K562 (cell line): Measurements from ENCODE around the gene USP14. TPM values are rescaled to one million over a fixed set of nuclear protein-coding genes. Genes with fewer than 3 reads are reported as not detected.

Source experiments
- ATF1 ChIP-seq, 2 experiments: fragments of 450-650 bp in 1 of 2; IDR thresholded peaks; 2 replicates each; pipeline ENCODE4 v1.6.1; 2016; ENCODE audit warnings: missing compliant biosample characterization in 1 of 2, missing genetic modification characterization in 1 of 2
- HIVEP1 ChIP-seq: fragments of 250-450 bp; sonication (Bioruptor Pico); IDR thresholded peaks from 2 replicates; pipeline ENCODE4 v1.4.0; 2020; ENCODE audit warnings: mild to moderate bottlenecking
- PRPF4 ChIP-seq: fragments of 200-400 bp; formaldehyde crosslinking; IDR thresholded peaks from one replicate; pipeline ENCODE4 v1.6.1; 2017; ENCODE audit warnings: low read length, low read depth, mild to moderate bottlenecking; ENCODE audit not compliant: insufficient read depth, poor library complexity, severe bottlenecking
- RBM22 ChIP-seq: fragments of 200-400 bp; formaldehyde crosslinking; IDR thresholded peaks from 2 replicates; pipeline ENCODE4 v1.6.1; 2018; ENCODE audit warnings: low read length, low read depth; ENCODE audit not compliant: poor library complexity, severe bottlenecking
- SREBF1 ChIP-seq: fragments of 150-350 bp; IDR thresholded peaks from 2 replicates; pipeline ENCODE4 v1.6.1; 2014; ENCODE audit warnings: antibody characterized with exemption, low read depth, low read length, borderline replicate concordance
- SRSF3 ChIP-seq: fragments of 200-400 bp; formaldehyde crosslinking; IDR thresholded peaks from 2 replicates; pipeline ENCODE4 v1.6.1; 2016; ENCODE audit warnings: mild to moderate bottlenecking, low read length, moderate library complexity; ENCODE audit not compliant: insufficient read depth
- ZNF232 ChIP-seq: sonication (generic); formaldehyde crosslinking; IDR thresholded peaks from 2 replicates; pipeline ENCODE4 v1.8.0; 2022; ENCODE audit warnings: mild to moderate bottlenecking, missing genetic modification reagents
- polyA plus RNA-seq, 8 experiments: library from polyadenylated mRNA; depleted of rRNA in 4 of 8; stranded (reverse) in 5 of 8; unstranded in 3 of 8; fragments of >200 nt; fragmentation: Nextera tagmentation in 2 of 8; fragmentation: Illumina TruSeq in 1 of 8; extraction: Ambion mirVana in 2 of 8; extraction: Trizol in 1 of 8; gene quantifications; 2 replicates each; pipeline versions ENCODE4 v1.2.1 to v1.2.3, GENCODE V29; 2011 to 2014; ENCODE audit warnings: inconsistent platforms in 1 of 8, missing spikeins in 1 of 8
- total RNA-seq, 7 experiments: library from RNA; depleted of rRNA in 6 of 7; stranded (reverse); fragments of >200 nt in 6 of 7; fragmentation: Illumina TruSeq in 2 of 7; extraction: Trizol in 2 of 7; gene quantifications; 2 replicates each; pipeline versions ENCODE4 v1.2.1 to v1.2.3, GENCODE V29; 2011 to 2021; ENCODE audit warnings: low replicate concordance in 1 of 7
- TF ChIP-seq, protein P1 (sequence below): fragments of 450-650 bp; IDR thresholded peaks from 2 replicates; pipeline ENCODE4 v1.6.1; 2017; ENCODE audit warnings: mild to moderate bottlenecking, moderate library complexity
- TF ChIP-seq, protein P2 (sequence below): fragments of 250-450 bp; sonication (Bioruptor Pico); IDR thresholded peaks from 2 replicates; pipeline ENCODE4 v1.9.0; 2021; ENCODE audit warnings: mild to moderate bottlenecking, inconsistent platforms
- TF ChIP-seq, protein P3 (sequence below): fragments of 450-650 bp; IDR thresholded peaks from 2 replicates; pipeline ENCODE4 v1.6.1; 2016; ENCODE audit warnings: borderline replicate concordance
- TF ChIP-seq, protein P4 (sequence below): sonication (generic); formaldehyde crosslinking; IDR thresholded peaks from 2 replicates; pipeline ENCODE4 v1.8.0; 2022; ENCODE audit warnings: missing genetic modification reagents, mild to moderate bottlenecking, borderline replicate concordance
- TF ChIP-seq, protein P5 (sequence below): sonication (generic); IDR thresholded peaks from 2 replicates; pipeline ENCODE4 v1.6.1; 2016

Gene USP14
- total and polyA plus RNA-seq, 9 of the 15 experiments (the other 6 are each of a cell fraction or from before 2014, with no cell fraction given), result 18.7 to 129 (median 40.3) TPM

DNA sequence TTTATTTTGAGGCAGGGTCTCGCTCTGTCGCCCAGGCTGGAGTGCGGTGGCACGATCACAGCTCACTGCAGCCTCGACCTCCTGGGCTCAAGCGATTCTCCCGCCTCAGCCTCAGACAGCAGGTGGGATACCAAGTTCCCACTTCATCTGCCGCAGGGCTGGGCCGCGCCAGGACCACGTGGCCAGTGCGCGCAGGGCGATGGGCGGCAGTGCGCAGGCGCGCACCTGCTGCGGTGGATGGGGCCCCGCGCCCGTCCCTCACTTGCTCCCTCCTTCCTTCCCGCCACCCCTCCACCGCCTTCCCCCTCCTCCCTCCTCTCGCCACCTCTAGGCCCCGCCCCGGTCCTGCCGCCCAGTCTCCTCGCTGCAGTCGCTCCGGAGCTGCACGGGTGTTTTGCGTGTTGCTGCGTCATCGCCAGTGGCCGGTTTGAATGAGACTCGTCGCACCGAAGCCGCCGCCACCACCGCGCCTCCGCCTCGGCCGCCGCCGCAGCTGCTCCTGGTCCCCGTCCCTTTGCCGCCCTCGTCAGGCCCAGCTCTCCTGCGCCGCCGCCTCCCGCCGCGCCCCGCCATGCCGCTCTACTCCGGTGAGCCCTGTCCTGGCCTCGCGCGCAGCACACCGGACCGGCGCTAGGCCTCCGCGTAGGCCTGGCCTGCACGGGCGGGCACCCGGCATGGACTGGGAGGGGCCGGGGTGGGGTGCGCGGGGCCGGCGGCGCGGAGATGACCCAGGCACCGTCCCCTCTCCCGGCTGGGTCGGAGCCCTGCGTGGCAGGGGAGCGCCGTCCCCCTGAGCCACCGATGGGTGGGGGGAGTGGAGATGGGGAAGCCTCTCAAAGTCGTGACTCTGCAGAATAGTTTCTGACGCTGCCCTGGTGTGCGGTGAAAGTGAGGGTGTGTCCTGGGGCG, at the start of gene USP14 (continued):
- TF ChIP-seq, protein P1, sequence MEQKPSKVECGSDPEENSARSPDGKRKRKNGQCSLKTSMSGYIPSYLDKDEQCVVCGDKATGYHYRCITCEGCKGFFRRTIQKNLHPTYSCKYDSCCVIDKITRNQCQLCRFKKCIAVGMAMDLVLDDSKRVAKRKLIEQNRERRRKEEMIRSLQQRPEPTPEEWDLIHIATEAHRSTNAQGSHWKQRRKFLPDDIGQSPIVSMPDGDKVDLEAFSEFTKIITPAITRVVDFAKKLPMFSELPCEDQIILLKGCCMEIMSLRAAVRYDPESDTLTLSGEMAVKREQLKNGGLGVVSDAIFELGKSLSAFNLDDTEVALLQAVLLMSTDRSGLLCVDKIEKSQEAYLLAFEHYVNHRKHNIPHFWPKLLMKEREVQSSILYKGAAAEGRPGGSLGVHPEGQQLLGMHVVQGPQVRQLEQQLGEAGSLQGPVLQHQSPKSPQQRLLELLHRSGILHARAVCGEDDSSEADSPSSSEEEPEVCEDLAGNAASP, result no peak
- TF ChIP-seq, protein P2, sequence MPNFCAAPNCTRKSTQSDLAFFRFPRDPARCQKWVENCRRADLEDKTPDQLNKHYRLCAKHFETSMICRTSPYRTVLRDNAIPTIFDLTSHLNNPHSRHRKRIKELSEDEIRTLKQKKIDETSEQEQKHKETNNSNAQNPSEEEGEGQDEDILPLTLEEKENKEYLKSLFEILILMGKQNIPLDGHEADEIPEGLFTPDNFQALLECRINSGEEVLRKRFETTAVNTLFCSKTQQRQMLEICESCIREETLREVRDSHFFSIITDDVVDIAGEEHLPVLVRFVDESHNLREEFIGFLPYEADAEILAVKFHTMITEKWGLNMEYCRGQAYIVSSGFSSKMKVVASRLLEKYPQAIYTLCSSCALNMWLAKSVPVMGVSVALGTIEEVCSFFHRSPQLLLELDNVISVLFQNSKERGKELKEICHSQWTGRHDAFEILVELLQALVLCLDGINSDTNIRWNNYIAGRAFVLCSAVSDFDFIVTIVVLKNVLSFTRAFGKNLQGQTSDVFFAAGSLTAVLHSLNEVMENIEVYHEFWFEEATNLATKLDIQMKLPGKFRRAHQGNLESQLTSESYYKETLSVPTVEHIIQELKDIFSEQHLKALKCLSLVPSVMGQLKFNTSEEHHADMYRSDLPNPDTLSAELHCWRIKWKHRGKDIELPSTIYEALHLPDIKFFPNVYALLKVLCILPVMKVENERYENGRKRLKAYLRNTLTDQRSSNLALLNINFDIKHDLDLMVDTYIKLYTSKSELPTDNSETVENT, result peak; percentile 43; the same call in 1 of the 2 replicates
- TF ChIP-seq, protein P3, sequence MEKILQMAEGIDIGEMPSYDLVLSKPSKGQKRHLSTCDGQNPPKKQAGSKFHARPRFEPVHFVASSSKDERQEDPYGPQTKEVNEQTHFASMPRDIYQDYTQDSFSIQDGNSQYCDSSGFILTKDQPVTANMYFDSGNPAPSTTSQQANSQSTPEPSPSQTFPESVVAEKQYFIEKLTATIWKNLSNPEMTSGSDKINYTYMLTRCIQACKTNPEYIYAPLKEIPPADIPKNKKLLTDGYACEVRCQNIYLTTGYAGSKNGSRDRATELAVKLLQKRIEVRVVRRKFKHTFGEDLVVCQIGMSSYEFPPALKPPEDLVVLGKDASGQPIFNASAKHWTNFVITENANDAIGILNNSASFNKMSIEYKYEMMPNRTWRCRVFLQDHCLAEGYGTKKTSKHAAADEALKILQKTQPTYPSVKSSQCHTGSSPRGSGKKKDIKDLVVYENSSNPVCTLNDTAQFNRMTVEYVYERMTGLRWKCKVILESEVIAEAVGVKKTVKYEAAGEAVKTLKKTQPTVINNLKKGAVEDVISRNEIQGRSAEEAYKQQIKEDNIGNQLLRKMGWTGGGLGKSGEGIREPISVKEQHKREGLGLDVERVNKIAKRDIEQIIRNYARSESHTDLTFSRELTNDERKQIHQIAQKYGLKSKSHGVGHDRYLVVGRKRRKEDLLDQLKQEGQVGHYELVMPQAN, result peak; percentile 80
- TF ChIP-seq, protein P4, sequence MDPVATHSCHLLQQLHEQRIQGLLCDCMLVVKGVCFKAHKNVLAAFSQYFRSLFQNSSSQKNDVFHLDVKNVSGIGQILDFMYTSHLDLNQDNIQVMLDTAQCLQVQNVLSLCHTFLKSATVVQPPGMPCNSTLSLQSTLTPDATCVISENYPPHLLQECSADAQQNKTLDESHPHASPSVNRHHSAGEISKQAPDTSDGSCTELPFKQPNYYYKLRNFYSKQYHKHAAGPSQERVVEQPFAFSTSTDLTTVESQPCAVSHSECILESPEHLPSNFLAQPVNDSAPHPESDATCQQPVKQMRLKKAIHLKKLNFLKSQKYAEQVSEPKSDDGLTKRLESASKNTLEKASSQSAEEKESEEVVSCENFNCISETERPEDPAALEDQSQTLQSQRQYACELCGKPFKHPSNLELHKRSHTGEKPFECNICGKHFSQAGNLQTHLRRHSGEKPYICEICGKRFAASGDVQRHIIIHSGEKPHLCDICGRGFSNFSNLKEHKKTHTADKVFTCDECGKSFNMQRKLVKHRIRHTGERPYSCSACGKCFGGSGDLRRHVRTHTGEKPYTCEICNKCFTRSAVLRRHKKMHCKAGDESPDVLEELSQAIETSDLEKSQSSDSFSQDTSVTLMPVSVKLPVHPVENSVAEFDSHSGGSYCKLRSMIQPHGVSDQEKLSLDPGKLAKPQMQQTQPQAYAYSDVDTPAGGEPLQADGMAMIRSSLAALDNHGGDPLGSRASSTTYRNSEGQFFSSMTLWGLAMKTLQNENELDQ (CRISPR knock-in tag), result peak; percentile 42; the same call in 1 of the 2 replicates
- TF ChIP-seq SREBF1 (0 out of 2 replicates have a peak, but pooled peaks have one; percentile 27), PRPF4 (no peak), SRSF3 (no peak), ZNF232 (peak; percentile 95), RBM22 (no peak), ATF1 (CRISPR knock-in tag; IDR thresholded peaks at IDR 0.05) (peak; percentile 96), ATF1 (tag; IDR thresholded peaks at IDR 0.05) (peak; percentile 99), HIVEP1 (CRISPR knock-in tag) (peak; percentile 81; the same call in 1 of the 2 replicates)
- TF ChIP-seq, protein P5, sequence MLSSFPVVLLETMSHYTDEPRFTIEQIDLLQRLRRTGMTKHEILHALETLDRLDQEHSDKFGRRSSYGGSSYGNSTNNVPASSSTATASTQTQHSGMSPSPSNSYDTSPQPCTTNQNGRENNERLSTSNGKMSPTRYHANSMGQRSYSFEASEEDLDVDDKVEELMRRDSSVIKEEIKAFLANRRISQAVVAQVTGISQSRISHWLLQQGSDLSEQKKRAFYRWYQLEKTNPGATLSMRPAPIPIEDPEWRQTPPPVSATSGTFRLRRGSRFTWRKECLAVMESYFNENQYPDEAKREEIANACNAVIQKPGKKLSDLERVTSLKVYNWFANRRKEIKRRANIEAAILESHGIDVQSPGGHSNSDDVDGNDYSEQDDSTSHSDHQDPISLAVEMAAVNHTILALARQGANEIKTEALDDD, result no peak
